NCI-H2227 (cell line): ENCODE data around the gene ETHE1.
A peak's percentile ranks its signal among the peaks of the same experiment; 100 is the strongest.

Source experiments
- DNase-seq: peaks from one replicate; lab custom pipeline; 2025; ENCODE audit not compliant: unreplicated experiment; lab: John Stamatoyannopoulos, UW

The ETHE1 gene

GRCh38 chr19:43468354-43469159, 58.4 kb downstream of the ETHE1 start:
- DNase-seq, result no peak

DNA sequence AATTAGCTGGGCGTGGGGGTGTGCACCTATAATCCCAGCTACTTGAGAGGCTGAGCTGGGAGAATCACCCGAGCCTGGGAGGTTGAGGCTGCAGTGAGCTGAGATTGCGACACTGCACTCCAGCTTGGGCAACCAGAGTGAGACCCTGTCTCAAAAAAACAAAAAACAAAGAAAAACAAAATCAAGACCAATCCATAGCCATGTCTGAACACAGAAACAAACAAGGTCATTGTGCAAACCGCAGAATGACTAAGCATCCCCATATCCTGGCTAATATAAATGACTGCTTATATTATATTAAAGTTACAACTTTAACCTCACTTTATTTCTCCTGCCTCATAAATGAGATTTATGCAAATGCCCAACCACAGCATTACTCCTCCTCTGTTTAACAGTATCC, 59.3 kb downstream of the ETHE1 start:
- DNase-seq, result no peak

DNA sequence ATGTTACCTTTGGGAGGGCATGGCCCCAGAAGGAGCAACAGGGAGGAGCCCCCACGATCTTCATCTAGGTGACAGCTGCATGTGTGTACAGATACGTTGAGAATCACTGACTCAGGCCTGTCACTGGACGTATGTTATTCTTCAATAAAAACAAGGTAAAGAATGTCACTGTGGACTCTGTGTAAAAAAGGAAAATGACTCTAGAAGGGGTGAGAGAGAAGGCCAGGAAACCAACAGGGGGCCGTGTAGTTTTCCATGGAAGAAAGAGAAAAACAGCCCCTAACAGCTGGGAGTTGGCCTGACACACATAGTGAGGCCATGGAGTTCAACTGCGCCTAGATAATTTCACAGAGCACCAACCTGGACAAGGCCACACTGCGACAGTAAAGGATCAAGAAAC, 59.7 kb downstream of the ETHE1 start:
- no peak for DNase-seq

- no peak for DNase-seq
Measured at GRCh38 chr19:43466793-43467192, 60.2 kb downstream of the ETHE1 start.

GRCh38 chr19:43465468-43466120, 61.4 kb downstream of the ETHE1 start, which contains the start of gene LYPD3:
Gene LYPD3, minus strand, starts transcription at chr19:43465608. Its CDS starts 37 bp downstream, at chr19:43465571.
- DNase-seq, result no peak

GRCh38 chr19:43464134-43464775, 62.7 kb downstream of the ETHE1 start:
- DNase-seq, result peak; percentile 72

DNA sequence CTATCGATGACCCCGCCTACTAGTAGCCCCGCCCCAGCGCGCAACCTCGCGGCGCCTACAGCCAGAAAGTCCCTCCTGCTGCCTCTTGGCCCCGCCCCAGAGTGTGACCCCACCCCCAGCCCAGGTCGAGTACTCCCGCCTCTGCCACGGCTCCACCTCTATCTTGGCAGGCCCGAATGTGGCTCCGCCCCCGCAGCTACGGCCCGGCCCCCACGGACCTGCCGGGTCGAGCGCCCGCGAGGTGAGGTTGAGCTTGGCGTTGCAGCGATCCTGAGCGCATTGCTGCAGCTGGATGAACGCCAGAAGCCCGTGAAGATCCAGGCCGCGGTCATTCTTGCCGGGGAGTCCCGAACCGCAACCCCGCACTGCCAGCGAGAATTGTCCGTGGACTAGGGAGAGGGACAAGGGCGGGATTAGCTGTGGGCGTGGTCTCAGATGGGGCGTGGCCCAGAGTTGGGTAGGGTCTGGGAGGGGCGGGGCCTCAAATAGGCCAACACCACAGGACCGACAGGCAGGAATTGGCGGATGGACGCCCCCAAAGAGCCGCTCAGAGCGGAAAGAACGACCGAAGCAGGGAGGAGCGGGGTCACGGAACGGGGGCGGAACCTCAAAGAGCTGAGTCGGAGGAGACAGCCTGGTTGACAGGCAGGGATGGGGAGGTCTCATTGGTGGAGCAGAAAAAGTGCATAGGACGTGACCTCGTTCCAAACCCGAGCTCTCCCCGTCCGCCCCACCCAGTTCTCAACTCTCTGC, 63.4 kb downstream of the ETHE1 start:
- peak; percentile 94 for DNase-seq

DNA sequence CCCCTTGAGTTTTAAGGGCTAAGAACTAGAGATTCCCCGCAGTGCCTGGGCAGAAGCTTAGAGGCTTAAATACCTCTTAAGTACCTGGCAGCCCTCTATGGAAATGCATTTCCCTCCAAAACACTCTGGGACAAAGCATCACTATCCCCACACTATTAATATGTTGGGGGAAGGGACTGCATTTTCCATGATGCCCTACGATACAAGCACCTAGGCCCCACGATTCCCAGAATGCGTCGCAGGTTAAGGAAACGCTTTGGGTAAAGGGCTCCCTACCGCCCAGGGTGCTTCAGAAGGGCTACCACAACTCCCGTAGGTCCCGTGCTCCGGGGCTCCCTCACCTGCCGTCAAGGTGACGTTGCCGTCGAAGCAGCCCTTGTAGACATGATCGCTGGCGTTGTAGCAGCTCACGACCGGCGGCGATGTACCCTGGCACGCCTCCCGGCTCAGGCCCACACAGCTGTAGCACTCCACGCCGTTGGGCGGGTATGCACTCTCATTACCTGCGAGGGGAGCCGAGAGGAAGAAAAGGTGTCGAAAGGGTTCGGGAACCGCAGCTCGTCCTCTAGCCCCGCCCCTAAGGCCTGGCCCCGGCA, 64.1 kb downstream of the ETHE1 start:
- DNase-seq, result no peak

DNA sequence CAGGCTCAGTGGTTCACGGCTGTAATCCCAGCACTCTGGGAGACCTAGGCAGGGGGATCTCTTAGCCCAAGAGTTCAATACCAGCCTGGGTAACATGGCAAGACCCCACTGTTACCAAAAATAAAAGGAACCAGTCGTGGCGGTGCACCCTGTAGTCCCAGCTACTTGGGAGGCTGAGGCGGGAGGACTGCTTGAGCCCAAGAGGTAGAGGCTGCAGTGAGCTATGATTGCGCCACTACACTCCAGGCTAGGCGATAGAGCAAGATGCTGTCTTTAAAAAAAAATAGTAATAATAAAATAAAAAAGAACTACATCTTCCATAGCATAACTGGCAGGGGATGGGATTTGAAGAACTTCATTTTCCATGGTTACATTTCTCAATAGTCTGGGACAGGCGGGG, 64.6 kb downstream of the ETHE1 start:
- DNase-seq, result no peak

- no peak for DNase-seq
Measured at GRCh38 chr19:43461303-43461702, 65.7 kb downstream of the ETHE1 start.

DNA sequence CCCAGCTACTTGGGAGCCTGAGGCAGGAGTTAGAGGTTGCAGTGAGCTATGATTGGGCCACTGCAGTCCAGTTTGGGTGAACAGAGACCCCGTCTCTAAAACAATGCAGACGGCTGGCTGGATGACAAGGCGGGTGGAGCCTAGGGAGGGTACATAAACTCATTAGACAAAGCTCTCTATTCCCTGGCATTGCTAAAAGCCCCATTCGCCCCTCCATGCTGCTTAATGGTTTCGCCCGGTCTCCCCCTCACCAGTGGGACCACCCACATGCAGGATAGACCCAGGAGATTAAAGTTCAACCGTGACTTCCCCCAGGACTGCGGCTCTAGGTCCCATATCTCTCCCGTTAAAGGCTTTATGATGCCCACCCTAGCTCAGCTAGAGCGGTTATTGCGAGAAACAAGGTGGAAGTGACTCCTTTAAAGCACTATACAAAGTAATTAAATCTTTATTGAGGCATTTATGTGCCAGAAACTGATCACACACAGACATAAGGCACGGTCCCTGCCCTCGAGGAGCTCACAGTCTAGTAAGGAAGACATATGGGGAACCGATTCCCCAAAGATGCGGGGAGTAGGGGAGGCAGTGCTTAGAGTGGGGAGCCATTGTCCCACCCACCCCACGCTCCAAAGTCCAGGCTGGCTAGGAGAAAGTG, 66.5 kb downstream of the ETHE1 start:
- DNase-seq, result no peak

DNA sequence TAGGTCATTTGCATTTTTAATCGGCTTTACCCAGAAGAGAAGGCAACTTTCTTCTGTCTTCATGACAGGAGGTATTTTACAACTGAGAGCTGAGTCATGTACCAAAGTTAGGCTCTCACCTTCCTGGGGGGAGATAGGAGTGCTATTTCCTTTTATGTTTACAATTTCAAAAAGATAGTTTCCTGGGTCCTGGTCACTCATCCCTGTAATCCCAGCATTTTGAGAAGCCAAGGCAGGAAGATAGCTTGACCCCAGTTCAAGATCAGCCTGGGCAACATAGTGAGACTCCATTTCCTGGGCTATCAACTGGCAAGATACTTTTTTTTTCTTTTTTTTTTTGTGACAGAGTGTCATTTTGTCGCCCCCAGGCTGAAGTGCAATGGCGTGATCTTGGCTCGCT, 69.2 kb downstream of the ETHE1 start:
- DNase-seq, result no peak
